GM19468 (cell line): ENCODE data around the gene CCDC83.
A peak's percentile ranks its signal among the peaks of the same experiment; 100 is the strongest.
"Not testable (repeated sequence)": the region's sequence is repeated elsewhere in the genome, so short reads cannot be mapped to it uniquely, and the experiment has no call there.

Experiments
- ATAC-seq: cut with Tn5 transposase; IDR thresholded peaks from one replicate; pipeline ENCODE4 v1.9.1; 2021; ENCODE audit warnings: mild to moderate bottlenecking, moderate library complexity, moderate number of reproducible peaks; ENCODE audit not compliant: unreplicated experiment; ENCODE audit errors: extremely low read depth

CCDC83 gene

DNA sequence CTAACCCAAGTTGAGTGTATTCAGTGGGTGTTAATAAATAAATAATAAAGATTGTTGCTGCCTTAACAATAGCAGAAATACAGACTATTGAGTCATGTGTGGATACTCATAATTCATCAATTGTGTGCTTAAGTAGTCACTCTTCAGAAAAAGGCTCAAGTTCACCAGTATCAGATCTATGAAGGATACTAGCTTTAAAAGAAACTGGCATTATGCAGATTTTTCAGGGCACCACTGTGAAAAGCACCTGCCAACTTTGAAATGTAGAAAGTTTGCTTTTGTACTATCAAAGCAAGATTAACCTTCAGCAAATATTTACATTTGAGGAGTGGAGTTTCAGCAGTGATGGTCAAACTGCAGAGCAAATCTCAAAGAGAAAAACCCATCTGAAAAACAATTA, 24.1 kb upstream of the CCDC83 start:
- no peak for ATAC-seq

DNA sequence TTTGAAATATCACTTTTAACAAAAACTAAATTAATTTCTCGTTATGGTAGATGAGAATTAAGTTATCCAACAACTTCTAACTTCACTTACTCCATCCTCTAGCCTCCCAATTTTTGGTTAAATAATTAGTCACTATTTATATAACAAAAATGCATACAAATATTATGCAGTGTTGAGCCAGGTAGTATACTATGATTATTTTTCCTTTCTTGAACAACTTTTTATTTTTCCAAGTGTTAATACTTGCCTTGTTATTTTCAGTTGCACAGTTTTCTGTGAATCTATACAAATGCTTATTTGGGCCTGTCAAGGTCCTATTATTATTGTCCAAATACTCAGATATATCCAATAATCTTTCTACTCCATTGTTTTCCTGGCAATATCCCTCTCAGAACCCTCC, 19.9 kb upstream of the CCDC83 start:
- no peak for ATAC-seq

DNA sequence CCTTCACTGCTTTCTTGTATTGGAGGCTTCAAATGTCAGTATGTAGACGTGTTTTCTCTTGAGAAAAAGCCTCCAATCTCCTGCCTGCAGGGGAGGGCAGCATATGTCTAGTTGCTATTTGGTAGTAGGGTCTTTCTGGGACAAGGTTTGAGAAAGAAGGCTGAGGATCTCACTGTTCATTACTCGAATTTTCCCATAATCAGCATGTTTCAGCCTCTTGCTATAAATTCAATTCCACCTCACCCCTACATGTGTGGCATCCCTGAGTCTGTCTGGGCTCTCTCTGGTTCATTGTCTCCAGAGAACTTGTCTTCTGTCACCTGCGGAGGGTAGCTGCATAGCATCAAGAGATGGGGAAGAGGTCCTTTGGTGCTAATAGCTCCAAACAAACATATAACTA, 19.5 kb upstream of the CCDC83 start:
- no peak for ATAC-seq

DNA sequence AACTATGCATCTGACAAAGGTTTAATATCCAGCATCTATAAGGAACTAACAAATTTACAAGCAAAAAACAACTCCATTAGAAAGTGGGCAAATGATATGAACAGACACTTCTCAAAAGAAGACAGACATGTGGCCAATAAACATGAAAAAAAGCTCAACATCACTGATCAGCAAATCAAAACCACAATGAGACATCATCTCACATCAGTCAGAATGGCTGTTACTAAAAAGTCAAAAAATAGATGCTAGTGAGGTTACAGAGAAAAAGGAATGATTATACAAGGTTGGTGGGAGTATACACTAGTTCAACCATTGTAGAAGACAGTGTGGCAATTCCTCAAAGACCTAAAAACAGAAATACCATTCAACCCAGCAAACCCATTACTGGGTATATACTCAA, 14.3 kb upstream of the CCDC83 start:
- ATAC-seq = not testable (repeated sequence)

DNA sequence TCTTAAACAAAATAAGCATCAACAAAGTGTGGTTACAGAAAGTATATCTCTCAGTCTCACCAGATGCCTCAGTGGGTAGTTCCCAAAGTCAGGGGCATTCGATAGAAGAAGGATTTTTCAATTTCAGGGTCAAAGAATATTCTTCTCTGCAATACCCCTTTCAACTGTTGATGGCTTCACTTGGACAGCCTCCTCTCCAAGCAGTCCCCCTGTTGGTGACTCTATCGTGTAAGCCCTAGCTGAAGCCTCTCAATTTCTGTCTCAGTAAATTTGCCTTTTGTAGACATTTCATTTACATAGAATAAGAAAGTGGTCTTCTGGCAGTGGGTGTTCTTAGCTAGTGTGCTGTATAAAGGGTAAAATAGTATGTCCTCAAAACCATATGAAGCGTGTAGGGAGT, 11.3 kb upstream of the CCDC83 start:
- no peak for ATAC-seq

DNA sequence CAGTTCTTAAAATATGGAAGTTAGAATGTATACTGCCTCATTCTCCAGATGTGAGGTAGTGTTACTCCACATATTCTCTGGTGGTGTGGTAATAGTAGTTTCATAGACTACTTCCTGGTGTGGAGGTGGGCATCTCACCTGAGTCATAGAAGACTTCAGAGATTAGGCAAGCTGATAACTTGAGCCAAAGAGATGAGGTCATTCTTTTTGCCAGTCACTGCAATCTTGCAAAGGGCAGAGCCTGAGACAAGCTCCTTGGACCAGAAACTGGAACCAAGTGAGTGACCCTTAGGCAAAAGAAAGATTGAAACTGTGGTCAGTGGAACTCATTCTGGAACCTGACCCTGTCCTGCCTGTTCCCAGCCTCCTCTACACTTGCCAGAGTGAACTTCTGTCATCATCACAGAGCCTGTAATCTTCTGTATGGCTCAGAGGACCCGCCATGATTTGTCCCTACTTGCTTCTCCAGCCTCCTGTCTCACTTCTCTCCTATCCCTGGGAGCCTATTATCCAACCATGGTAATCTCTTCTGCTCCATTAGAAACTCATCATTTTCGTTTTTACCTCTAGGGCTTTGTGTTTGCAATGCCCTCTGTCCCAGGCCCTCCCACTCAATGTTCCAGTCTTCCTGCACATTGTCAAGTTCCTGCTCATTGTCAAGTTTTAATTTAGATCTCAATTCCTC, 10.6 kb upstream of the CCDC83 start:
- no peak for ATAC-seq

DNA sequence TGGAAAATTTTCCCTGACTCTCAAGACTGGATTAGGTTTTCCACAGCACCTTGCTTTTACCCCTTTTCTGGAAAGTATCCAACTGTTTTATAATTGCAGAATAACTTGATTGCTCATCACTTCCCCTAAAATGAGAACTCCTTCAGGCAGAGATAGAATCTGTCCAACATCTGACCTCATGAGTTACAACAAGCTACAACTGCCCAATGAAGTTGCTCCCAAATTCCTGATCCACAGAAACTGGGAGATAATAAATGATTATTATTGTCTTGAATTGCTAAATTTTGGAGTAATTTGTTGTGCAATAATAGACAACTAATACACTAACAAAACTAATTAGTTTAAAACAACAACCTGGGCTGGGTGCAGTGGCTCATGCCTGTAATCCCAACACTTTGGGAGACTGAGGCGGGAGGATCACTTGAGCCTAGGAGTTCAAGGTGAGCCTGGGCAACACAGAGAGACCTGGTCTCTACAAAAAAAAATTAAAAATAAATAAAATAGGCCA, 10.0 kb upstream of the CCDC83 start:
- ATAC-seq = no peak

DNA sequence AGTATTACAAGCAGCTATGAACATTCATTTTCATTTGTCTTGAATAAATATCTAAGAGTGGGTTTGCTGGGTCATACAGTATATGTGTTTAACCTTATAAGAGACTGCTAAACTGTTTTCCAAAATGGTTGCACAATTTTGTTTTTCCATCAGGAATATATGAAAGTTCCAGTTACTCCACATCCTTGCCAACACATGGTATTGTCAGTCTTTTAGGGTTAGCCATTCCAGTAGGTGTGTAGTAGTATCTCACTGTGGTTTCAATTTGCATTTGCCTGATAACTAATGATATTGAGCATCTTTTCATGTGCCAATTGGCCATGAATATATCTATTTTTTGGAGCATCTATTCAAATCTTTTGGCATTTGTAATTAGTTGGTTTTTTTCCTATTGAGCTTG, 7.7 kb upstream of the CCDC83 start:
- no peak for ATAC-seq

DNA sequence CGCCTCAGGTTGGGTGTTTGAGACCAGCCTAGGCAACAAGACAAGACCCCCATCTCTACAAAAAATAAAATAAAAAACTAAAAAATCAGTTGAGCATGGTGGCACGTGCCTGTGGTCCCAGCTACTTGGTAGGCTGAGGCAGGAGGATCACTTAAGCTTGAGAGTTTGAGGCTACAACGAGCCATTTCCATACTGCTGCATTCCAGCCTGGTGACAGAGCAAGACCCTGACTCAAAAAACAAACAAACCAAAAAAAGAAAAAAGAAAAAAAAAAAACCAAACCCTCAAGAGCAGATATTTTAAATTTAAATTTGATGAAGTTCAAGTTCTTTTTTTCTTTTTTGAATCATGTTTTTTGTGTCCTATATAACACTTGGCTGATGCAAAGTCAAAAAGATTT, 7.2 kb upstream of the CCDC83 start:
- ATAC-seq = no peak

DNA sequence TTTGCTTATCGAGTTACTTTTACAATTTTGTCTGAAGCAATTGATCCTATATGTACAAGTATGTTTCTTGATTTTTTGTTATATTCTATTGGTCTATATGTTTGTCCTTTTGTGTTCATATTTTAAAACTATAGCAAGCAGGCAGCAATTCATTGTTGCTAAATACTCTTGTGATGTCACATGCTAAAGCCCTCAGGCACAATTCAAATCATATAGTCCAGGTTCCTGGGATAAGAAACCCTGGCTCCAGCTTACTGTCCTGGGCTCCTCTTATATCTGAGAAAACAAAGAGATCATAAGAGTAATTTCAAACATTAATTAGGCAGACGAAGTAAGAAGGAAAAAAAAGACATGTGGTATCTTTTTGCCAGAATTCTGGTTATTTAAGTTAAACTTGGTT, 6.6 kb upstream of the CCDC83 start:
- no peak for ATAC-seq

DNA sequence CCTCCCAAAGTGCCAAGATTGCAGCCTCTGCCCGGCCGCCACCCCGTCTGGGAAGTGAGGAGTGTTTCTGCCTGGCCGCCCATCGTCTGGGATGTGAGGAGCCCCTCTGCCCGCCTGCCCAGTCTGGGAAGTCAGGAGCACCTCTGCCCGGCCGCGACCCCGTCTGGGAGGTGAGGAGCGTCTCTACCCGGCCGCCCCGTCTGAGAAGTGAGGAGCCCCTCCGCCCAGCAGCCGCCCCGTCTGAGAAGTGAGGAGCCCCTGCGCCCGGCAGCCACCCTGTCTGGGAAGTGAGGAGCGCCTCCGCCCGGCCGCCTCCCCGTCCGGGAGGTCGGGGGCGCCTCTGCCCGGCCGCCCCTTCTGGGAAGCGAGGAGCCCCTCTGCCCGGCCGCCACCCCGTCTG, 2.4 kb upstream of the CCDC83 start:
- not testable (repeated sequence) for ATAC-seq

DNA sequence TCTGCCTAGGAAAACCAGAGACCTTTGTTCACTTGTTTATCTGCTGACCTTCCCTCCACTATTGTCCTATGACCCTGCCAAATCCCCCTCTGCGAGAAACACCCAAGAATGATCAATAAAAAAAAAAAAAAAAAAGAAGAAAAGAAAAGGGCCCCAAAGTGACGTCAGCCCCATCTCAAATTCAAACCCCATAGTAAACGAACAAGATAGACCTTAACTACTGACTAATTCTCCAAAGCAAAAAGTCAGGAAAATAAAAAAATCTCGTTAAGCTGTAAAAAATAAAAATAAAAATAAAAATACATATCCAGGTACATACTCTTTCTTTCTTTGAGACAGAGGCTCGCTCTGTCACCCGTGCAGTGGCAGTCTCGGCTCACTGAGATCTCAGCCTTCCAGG, 1.6 kb upstream of the CCDC83 start:
- not testable (repeated sequence) for ATAC-seq

DNA sequence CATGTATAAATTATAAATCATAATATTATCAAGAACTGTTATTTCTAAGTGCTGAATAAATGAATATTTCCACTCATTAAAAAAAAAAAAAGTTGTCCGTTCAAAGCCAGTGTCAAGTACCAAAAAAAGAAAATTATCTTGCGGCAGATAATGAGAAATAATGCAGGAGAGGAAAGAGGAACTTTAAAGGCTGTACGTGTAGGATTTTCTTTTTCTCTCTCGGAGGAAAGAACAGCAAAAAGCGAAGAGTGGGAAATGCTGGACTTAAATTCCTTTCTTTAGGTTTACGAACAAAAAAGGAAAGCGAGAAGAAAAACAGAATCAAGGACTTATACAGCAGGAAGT, 999 bp upstream of the CCDC83 start:
- no peak for ATAC-seq

DNA sequence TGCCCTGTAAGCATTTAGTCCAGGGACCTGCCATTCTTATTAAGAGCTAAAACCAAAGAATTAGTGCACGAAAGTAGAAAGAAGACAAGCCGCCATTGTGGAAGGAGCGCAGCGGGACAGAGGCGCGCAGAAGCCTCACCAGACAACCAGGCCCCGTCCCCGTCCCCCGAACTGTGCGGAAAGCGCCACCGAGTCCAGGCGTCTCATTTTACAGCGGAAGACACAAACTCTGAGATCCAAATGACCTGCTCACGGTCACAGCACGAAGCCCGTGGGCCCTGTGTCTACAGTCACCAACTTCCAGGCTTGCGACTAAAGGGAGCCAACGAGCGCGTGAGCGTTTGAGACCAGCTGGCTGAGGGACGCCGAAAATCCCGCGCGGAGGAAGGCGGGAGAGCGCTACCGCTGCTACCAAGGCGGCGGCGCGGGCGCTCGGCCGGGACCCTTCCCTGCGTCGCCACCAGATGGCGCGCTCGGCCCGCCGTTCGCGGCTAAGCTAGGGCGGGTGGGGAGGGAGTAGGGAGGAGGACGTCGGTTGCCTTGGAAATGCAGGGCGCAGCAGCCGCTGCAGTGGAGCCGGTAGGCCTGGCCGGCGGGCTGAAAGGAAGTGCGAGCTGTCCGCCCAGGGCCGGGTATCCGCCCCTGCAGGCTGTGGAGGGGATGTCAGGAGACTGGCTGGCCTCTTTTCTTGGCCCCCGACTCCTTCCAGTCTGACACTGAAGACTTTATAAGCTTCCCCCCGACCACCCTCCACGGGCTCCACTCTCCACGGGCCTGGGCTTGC, 434 bp upstream of the CCDC83 start:
- peak; percentile 97 for ATAC-seq

DNA sequence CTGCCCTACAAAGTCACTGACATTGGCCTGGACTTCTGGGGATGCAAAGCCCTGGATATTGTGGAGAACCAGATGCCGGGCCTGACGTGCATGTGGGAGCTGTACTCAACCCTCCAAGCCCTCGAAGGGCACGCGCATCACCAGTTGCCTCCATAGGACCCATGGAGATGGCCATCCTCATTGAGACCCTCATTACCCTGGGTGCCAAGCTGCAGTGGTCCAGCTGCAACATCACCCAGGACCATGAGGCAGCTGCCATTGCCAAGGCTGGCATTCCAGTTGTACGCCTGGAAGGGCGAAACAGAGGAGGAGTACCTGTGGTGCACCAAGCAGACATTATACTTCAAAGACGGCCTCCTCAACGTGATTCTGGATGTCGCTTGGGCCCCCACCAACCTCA, 1.9 kb downstream of the CCDC83 start:
- ATAC-seq = no peak

DNA sequence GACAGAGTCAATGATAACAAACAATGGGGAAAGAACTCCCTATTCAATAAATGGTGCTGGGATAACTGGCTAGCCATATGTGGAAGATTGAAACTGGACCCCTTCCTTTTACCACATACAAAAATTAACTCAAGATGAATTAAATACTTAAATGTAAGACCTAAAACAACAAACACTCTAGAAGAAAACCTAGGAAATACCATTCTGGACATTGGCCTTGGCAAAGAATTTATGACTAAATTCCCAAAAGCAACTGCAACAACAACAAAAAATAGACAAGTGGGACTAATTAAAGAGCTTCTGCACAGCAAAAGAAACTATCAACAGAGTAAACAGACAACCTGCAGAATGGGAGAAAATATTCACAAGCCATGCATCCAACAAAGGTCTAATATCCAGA, 4.4 kb downstream of the CCDC83 start:
- ATAC-seq = not testable (repeated sequence)

DNA sequence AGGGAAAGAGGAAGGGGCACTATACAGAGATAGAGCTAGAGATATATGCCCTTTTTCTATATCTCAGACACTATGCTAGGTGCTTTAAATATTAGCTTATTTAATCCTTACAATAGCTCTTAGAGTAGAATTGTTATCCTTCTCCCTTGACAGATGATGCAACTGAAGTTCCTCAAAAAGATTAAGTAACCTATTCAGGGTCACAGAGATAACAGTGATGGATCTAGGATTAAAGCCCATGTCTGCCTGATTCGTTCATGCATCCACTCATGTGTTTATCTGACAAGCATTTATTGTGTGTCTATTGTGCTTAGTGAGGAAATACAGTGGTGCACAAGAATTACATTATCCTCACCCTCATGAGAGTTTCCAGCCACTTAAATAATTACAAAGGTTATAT, 8.7 kb downstream of the CCDC83 start:
- ATAC-seq = no peak

DNA sequence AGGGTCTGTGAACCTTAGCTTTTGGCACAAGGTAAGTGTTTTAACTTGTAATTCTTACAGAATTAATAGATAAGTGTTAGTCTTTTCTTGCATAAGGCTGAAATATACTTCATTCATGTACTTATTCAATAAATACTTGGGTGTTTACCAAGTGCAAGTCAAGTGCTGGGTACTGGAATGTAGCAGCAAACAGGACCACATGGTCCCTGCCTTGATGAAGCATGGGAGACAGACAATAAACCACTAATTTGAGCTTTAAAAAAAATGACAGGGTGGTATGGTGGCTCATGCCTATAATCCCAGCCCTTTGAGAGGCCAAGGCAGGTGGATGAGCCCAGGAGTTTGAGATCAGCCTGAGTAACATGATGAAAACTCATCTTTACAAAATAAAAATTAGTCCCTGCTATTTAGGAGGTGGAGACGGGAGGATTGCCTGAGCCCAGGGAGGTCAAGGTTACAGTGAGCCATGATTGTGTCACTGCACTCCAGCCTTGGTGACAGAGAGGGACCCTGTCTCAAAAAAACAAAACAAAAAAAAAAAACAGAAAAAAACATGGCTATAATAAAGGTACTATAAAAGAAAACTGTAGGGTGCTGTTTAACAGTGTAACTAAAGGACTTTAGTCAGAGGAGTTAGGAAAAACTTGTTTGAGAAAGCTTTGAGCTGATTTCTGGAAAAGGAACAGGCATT, 11.1 kb downstream of the CCDC83 start:
- no peak for ATAC-seq

DNA sequence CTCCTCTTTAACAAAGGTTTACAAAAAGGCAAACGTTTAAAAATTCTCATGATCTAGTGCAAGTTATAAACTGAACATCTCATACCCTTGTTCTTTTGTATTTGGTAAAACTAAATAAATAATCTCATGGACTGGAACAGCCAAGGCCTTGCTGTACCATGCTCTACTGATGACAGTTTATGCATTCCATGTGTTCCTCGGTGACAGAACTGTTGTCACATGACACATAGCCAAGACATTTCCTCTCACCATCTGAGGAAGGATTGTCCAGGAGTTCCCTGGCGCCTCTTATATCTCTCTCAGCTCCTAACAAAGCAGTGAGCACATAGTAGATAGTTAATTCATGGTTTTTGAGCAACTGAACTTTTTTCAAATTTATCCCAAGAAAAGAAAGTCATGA, 12.6 kb downstream of the CCDC83 start:
- no peak for ATAC-seq

DNA sequence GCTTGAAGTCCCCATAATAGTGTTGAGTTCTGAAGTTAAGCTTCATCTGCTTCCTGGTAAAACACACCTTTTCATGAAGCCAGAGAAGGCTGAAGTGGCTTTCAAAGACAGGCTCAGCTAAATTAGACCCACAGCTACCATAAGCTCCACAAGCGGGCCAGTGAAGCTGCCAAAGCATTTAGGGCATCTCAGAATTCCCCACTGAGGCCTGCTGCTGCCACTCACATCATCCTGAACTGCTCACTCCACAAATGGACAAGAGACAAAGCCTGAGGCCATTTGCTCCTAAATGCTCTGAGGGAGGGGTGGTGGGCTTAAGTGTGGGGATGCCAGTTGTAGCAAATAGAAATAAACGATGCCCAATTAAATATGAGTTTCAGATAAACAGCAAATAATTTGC, 14.6 kb downstream of the CCDC83 start:
- no peak for ATAC-seq

DNA sequence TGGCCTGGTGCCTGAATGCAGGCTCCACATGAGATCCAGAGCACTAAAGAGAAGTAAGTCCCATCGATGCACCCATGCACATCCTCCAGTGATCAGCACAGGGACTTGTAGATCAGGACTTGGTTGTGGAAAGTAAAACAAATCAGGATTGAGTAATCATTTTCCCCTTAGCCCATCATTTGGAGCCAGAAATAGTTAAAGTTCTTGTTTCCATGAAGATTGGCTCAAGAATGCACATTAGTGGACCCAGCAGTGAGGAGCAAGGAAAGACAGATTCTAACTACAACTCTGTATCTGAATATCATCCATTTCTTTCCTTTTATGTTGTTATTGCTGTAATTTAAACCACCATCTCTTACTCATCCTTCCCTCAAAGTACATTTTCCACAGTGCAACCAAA, 19.1 kb downstream of the CCDC83 start:
- no peak for ATAC-seq
